ENCODE data around the gene VSX2. TPM values are rescaled to one million over a fixed set of nuclear protein-coding genes. Genes with fewer than 3 reads are reported as not detected.
A peak's percentile ranks its signal among the peaks of the same experiment; 100 is the strongest.

VSX2 gene
- total and polyA plus RNA-seq, 4 donors, result not detected

- DNase-seq (no peak), ATAC-seq (ENCODE audit: insufficient read depth, low FRiP score) (no peak)
- Histone ChIP-seq H3K4me1 (ENCODE audit: control insufficient read depth in 5 of 5, insufficient read depth in 5 of 5, low read length in 5 of 5) (peaks cover 0 to 4% (median 0%) of the 10 kb centered on the region in 5 donors), H3K27me3 (ENCODE audit: control insufficient read depth in 3 of 3, insufficient read depth in 3 of 3, low read length in 2 of 3) (peaks cover 0 to 33% (median 15%) of the 10 kb centered on the region in 3 donors), H3K9me3 (ENCODE audit: control insufficient read depth in 4 of 4, insufficient read depth in 3 of 4, low read length in 3 of 4) (no peaks in the 10 kb centered on the region), H3K9ac (ENCODE audit: insufficient read depth in 1 of 2, low read length in 2 of 2) (no peak overlapping the region), H3K36me3 (ENCODE audit: control insufficient read depth in 4 of 4, insufficient read depth in 4 of 4, low read length in 4 of 4) (no peaks in the 10 kb centered on the region), H3K4me3 (no peak overlapping the region), H3K27ac (ENCODE audit: low read depth in 1 of 2, low read length in 1 of 2) (no peak overlapping the region)
- TF ChIP-seq, protein P1, sequence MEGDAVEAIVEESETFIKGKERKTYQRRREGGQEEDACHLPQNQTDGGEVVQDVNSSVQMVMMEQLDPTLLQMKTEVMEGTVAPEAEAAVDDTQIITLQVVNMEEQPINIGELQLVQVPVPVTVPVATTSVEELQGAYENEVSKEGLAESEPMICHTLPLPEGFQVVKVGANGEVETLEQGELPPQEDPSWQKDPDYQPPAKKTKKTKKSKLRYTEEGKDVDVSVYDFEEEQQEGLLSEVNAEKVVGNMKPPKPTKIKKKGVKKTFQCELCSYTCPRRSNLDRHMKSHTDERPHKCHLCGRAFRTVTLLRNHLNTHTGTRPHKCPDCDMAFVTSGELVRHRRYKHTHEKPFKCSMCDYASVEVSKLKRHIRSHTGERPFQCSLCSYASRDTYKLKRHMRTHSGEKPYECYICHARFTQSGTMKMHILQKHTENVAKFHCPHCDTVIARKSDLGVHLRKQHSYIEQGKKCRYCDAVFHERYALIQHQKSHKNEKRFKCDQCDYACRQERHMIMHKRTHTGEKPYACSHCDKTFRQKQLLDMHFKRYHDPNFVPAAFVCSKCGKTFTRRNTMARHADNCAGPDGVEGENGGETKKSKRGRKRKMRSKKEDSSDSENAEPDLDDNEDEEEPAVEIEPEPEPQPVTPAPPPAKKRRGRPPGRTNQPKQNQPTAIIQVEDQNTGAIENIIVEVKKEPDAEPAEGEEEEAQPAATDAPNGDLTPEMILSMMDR (IDR thresholded peaks at IDR 0.05; ENCODE audit: control extremely low read depth, extremely low read depth), result no peak
- WGBS, 2 donors, result 75 to 76% methylated on average over 12 of the region's 12 CpGs
These were observed 10.5 kb downstream of the VSX2 start for GRCh38 chr14:74249433-74250375.

- no peak for ATAC-seq (ENCODE audit: insufficient read depth, low FRiP score)
- Histone ChIP-seq H3K9me3 (ENCODE audit: control insufficient read depth in 4 of 4, insufficient read depth in 3 of 4, low read length in 3 of 4) (no peaks in the 10 kb centered on the region), H3K9ac (ENCODE audit: insufficient read depth in 1 of 2, low read length in 2 of 2) (no peak overlapping the region), H3K36me3 (ENCODE audit: control insufficient read depth in 4 of 4, insufficient read depth in 4 of 4, low read length in 4 of 4) (no peaks in the 10 kb centered on the region), H3K27me3 (ENCODE audit: control insufficient read depth in 3 of 3, insufficient read depth in 3 of 3, low read length in 2 of 3) (peaks cover 0 to 9% (median 0%) of the 10 kb centered on the region in 3 donors), H3K27ac (ENCODE audit: low read depth in 1 of 2, low read length in 1 of 2) (no peak overlapping the region), H3K4me1 (ENCODE audit: control insufficient read depth in 5 of 5, insufficient read depth in 5 of 5, low read length in 5 of 5) (peaks cover 0 to 7% (median 4%) of the 10 kb centered on the region in 5 donors), H3K4me3 (no peak overlapping the region)
- no peak for DNase-seq
- TF ChIP-seq, protein P1 (IDR thresholded peaks at IDR 0.05; ENCODE audit: control extremely low read depth, extremely low read depth), result no peak
- WGBS, 2 donors, result 88 to 92% methylated on average over 3 of the region's 3 CpGs
These were observed 16.0 kb downstream of the VSX2 start for GRCh38 chr14:74255281-74255680.

DNA sequence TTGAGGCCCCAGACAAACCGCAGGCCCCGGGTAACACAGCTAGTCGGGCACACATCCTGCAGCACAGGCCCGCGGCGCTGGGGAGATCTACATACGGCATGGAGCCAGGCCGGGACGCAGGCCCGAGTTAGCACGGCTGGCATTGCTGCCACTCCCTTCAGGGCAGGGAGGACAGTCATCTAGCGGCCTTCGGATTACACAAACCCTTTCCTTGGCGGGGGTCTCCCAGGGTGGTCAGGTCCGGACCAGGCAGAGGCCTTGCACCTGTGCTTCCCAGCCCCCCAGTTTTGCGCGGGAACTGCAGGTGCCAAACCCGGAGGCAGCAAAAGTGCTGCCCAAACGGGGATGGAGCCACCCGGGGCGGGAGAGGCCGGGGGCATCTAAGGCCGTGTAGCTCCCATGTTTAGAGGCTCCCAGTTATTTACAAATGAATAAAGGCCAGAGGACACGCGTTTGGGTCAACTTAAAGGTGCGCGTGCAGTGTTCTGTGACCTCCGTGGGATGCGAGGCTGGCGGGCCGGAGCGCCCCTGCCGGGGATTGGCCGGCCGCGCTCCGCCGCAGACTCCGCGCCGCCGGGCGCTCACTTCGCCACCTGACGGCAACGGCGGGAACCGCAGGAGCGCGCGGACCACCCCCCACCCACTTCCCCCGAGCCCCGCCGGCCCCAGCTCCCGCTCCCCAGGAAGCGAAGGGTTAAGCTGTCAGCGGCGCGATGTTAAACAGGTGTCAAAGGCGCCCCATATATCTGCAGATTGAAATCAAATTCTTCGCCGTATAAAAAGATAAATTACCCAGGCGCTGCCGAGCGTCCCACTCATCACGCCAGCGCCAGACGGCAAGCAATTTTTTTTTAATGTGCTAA is 18.1 kb downstream of the VSX2 start:
- ATAC-seq (ENCODE audit: insufficient read depth, low FRiP score) (peak; percentile 96), DNase-seq (peak; percentile 27 to 53 (median 47))
- Histone ChIP-seq H3K27ac (ENCODE audit: low read depth in 1 of 2, low read length in 1 of 2) (no peak overlapping the region), H3K27me3 (ENCODE audit: control insufficient read depth in 3 of 3, insufficient read depth in 3 of 3, low read length in 2 of 3) (peaks cover 0 to 9% (median 0%) of the 10 kb centered on the region in 3 donors), H3K9ac (ENCODE audit: insufficient read depth in 1 of 2, low read length in 2 of 2) (no peak overlapping the region), H3K36me3 (ENCODE audit: control insufficient read depth in 4 of 4, insufficient read depth in 4 of 4, low read length in 4 of 4) (no peaks in the 10 kb centered on the region), H3K4me1 (ENCODE audit: control insufficient read depth in 5 of 5, insufficient read depth in 5 of 5, low read length in 5 of 5) (peaks cover 0 to 7% (median 0%) of the 10 kb centered on the region in 5 donors), H3K4me3 (peak overlapping the region; percentile 26), H3K9me3 (ENCODE audit: control insufficient read depth in 4 of 4, insufficient read depth in 3 of 4, low read length in 3 of 4) (no peaks in the 10 kb centered on the region)
- TF ChIP-seq, protein P1 (IDR thresholded peaks at IDR 0.05; ENCODE audit: control extremely low read depth, extremely low read depth), result peak; percentile 67
- 2 to 4% methylated on average over 67 to 68 of the region's 68 CpGs for WGBS, 2 donors

Measured in lung (tissue), 12 donors.